GM12878 (cell line): Measurements from ENCODE around the gene NFILZ. TPM values are rescaled to one million over a fixed set of nuclear protein-coding genes. Genes with fewer than 3 reads are reported as not detected.

Source experiments
- ATAC-seq: fragments of 200-7000 bp; cut with Tn5 transposase; 3 replicates; pipeline ENCODE4 v1.9.1; 2020; ENCODE audit warnings: mild to moderate bottlenecking, moderate library complexity
- BruUV-seq: library from RNA; stranded (reverse); fragments of 400-500 nt; replicated peaks from 2 replicates; lab custom pipeline; 2021; lab: Mats Ljungman, UMichigan
- CTCF ChIA-PET: fragments of 300-600 bp; sonication (Branson Sonifier 250); formaldehyde crosslinking; extraction: SDS; loops from one replicate; lab custom pipeline; 2021; ENCODE audit warnings: inconsistent platforms; lab: Yijun Ruan, JAX
- POLR2A ChIA-PET: fragments of 350-600 bp; formaldehyde crosslinking; extraction: SDS; loops from one replicate; lab custom pipeline; 2021; ENCODE audit warnings: inconsistent platforms; lab: Charles Lee
- RAD21 ChIA-PET: fragments of 300-600 bp; sonication (Branson Sonifier 250); formaldehyde crosslinking; loops from one replicate; lab custom pipeline; 2023; ENCODE audit warnings: antibody characterized with exemption; ENCODE audit not compliant: unreplicated experiment; lab: Charles Lee
- SMC1A ChIA-PET: fragments of 300-600 bp; sonication (Branson Sonifier 250); formaldehyde crosslinking; loops from one replicate; lab custom pipeline; 2023; ENCODE audit not compliant: unreplicated experiment, uncharacterized antibody; lab: Charles Lee
- DNase-seq: peaks from one replicate; pipeline ENCODE4 v3.0.0-alpha.2; 2011; ENCODE audit warnings: low read depth, low spot score
- FAIRE-seq: peaks from 3 replicates; lab custom pipeline; 2011; peaks lifted over from hg19 to GRCh38; lab: Jason Lieb, UNC
- H2AFZ ChIP-seq: 2 replicates; pipeline ENCODE4 v1.6.0; 2011; ENCODE audit warnings: low read depth, low read length, control low read depth; ENCODE audit not compliant: control insufficient read depth
- H3K27ac ChIP-seq: 2 replicates; pipeline ENCODE4 v1.5.1; 2011; ENCODE audit warnings: control low read depth; ENCODE audit not compliant: control insufficient read depth, insufficient read depth
- H3K27me3 ChIP-seq, 2 experiments: replicated peaks in 1 of 2; 2 replicates each; pipeline versions ENCODE4 v1.6.0 to v1.6.1; 2011; ENCODE audit warnings: low read length in 1 of 2; ENCODE audit not compliant: control insufficient read depth in 2 of 2, insufficient read depth in 2 of 2
- H3K36me3 ChIP-seq, 2 experiments: 2 replicates each; pipeline ENCODE4 v1.5.1; 2011; ENCODE audit warnings: low read length in 1 of 2; ENCODE audit not compliant: control insufficient read depth in 2 of 2, insufficient read depth in 2 of 2
- H3K4me1 ChIP-seq: 2 replicates; pipeline ENCODE4 v1.6.1; 2011; ENCODE audit warnings: mild to moderate bottlenecking, low read length, moderate library complexity, mixed read lengths; ENCODE audit not compliant: control insufficient read depth, insufficient read depth
- H3K4me2 ChIP-seq: 2 replicates; pipeline ENCODE4 v1.6.0; 2011; ENCODE audit warnings: control low read depth; ENCODE audit not compliant: control insufficient read depth, insufficient read depth
- H3K4me3 ChIP-seq: fragments of 200-600 bp; sonication (generic); 2 replicates; pipeline ENCODE4 v1.5.1; 2016
- H3K79me2 ChIP-seq: 2 replicates; pipeline ENCODE4 v1.6.0; 2011; ENCODE audit warnings: low read length; ENCODE audit not compliant: control insufficient read depth, insufficient read depth
- H3K9ac ChIP-seq: 2 replicates; pipeline ENCODE4 v1.8.0; 2011; ENCODE audit warnings: low read length, control low read depth, mixed read lengths; ENCODE audit not compliant: control insufficient read depth, insufficient read depth
- H3K9me3 ChIP-seq: replicated peaks from 3 replicates; pipeline ENCODE4 v1.5.1; 2011; ENCODE audit warnings: mild to moderate bottlenecking, low read length; ENCODE audit not compliant: control insufficient read depth, insufficient read depth
- H4K20me1 ChIP-seq: 2 replicates; pipeline ENCODE4 v1.6.0; 2011; ENCODE audit not compliant: control insufficient read depth, insufficient read depth
- EZH2 ChIP-seq: IDR thresholded peaks from 2 replicates; pipeline ENCODE4 v1.6.1; 2012; ENCODE audit warnings: low read depth, mild to moderate bottlenecking, control low read depth, inconsistent platforms, low read length, borderline replicate concordance; ENCODE audit not compliant: control insufficient read depth
- KDM1A ChIP-seq: fragments of 200-600 bp; sonication (generic); IDR thresholded peaks from 2 replicates; pipeline ENCODE4 v1.6.1; 2016; ENCODE audit warnings: borderline replicate concordance
- NFYA ChIP-seq: IDR thresholded peaks from 2 replicates; pipeline ENCODE4 v1.6.1; 2011; ENCODE audit warnings: low read depth, mild to moderate bottlenecking, low read length, improper control_type of control experiment, borderline replicate concordance
- NFYB ChIP-seq: IDR thresholded peaks from 2 replicates; pipeline ENCODE4 v1.6.1; 2011; ENCODE audit warnings: low read depth, mild to moderate bottlenecking, low read length, improper control_type of control experiment, moderate library complexity; ENCODE audit not compliant: insufficient read depth
- PAX5 ChIP-seq: IDR thresholded peaks from 2 replicates; pipeline ENCODE4 v1.6.1; 2011; ENCODE audit warnings: low read depth, low read length, borderline replicate concordance
- RAD51 ChIP-seq: fragments of 450-650 bp; IDR thresholded peaks from 2 replicates; pipeline ENCODE4 v1.6.1; 2016; ENCODE audit warnings: moderate library complexity, mild to moderate bottlenecking, inconsistent platforms
- TBL1XR1 ChIP-seq: IDR thresholded peaks from 2 replicates; pipeline ENCODE4 v1.6.1; 2012; ENCODE audit warnings: low read depth, low read length, improper control_type of control experiment
- ZNF24 ChIP-seq: fragments of 450-650 bp; IDR thresholded peaks from 2 replicates; pipeline ENCODE4 v1.6.1; 2017; ENCODE audit warnings: antibody characterized with exemption, mild to moderate bottlenecking
- ZZZ3 ChIP-seq: IDR thresholded peaks from 2 replicates; pipeline ENCODE4 v1.6.1; 2011; ENCODE audit warnings: low read depth; ENCODE audit not compliant: control insufficient read depth, insufficient read length
- WGBS: methylation state at CpG from one replicate; pipeline ENCODE4 v1.1.6; 2016; ENCODE audit warnings: low lambda C conversion rate; ENCODE audit not compliant: insufficient replicate concordance, insufficient coverage; ENCODE audit errors: missing lambda C conversion rate; 5-methylcytosine and 5-hydroxymethylcytosine counted together
- in situ Hi-C: fragments of 300-500 bp; cut with MboI; formaldehyde crosslinking; loops from 9 replicates; pipeline ENCODE4 v1.14.3; 2018; ENCODE audit warnings: mixed read lengths
- intact Hi-C: fragments of 100-400 bp; cut with micrococcal nuclease; formaldehyde crosslinking; loops from one replicate; pipeline ENCODE4 v1.14.2; 2022; ENCODE audit not compliant: unreplicated experiment
- polyA plus RNA-seq, 11 experiments: library from polyadenylated mRNA; depleted of rRNA in 4 of 11; unstranded in 6 of 11; stranded (reverse) in 5 of 11; fragments of >200 nt; fragmentation: Nextera tagmentation in 4 of 11; fragmentation: Illumina TruSeq in 1 of 11; extraction: Ambion mirVana in 4 of 11; extraction: Trizol in 1 of 11; gene quantifications; 1 replicate in 1 of 11; 2 replicates in 10 of 11; pipeline versions ENCODE4 v1.2.1 to v1.2.3, GENCODE V29; 2011 to 2016; ENCODE audit warnings: inconsistent platforms in 2 of 11, missing spikeins in 2 of 11, low read depth in 1 of 11
- total RNA-seq, 4 experiments: library from RNA; depleted of rRNA in 3 of 4; stranded (reverse); fragments of >200 nt in 3 of 4; fragmentation: Illumina TruSeq in 1 of 4; extraction: Trizol in 1 of 4; gene quantifications; 2 replicates each; pipeline versions ENCODE4 v1.2.1 to v1.2.3, GENCODE V29; 2013 to 2021
- TF ChIP-seq, protein P1 (sequence below): fragments of 450-650 bp; IDR thresholded peaks from 2 replicates; pipeline ENCODE4 v1.6.1; 2017; ENCODE audit warnings: antibody characterized with exemption, mild to moderate bottlenecking, moderate library complexity
- TF ChIP-seq, protein P2 (sequence below): fragments of 450-650 bp; formaldehyde crosslinking; IDR thresholded peaks from 2 replicates; pipeline ENCODE4 v1.5.0; 2022; ENCODE audit warnings: mild to moderate bottlenecking, missing genetic modification characterization
- TF ChIP-seq, protein P3 (sequence below): fragments of 450-650 bp; IDR thresholded peaks from 2 replicates; pipeline ENCODE4 v1.6.1; 2016; ENCODE audit warnings: mild to moderate bottlenecking
- TF ChIP-seq, protein P4 (sequence below): IDR thresholded peaks from 2 replicates; pipeline ENCODE4 v1.6.1; 2012; ENCODE audit warnings: low read depth, low read length, improper control_type of control experiment

Gene NFILZ
- total and polyA plus RNA-seq, 10 of the 15 experiments (the other 5 are each of a cell fraction or from before 2014, with no cell fraction given): not detected

DNA sequence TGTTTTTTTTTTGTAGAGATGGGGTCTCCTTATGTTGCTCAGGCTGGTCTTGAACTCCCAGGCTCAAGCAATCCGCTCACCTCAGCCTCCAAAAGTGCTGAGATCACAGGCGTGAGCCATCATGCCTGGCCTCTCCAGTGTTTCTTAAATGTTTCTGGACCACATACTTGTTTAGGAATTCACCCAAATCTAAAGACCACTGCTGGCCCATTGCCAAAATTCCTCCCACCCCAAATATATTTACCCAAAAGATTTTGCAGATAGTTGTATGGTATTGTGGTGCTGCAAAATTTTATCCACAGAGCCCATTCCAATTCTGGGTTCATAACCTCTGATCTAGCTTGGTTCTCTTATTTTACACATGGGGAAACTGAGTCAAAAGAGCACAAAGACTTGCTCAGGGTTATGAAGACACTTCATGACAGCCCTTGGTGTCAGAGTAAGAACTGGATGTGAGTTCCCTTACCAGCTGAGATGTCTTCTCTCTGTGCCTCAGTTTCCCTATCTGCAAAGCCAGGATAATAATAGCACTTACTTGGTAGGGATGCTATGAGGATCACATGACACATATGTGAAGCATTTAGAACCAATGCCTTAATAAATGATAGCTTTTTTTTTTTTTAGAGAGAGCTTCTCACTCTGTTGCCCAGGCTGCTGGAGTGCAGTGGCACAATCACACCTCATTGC lies 10.9 kb downstream of the NFILZ start:
- POLR2A ChIA-PET: interaction anchor here (0.6 kb wide), 1 partner anchor 667 kb away, joined by 8 read pairs; no protein-coding TSS in a partner anchor
- Histone ChIP-seq H3K27ac (no peak overlapping the region), H3K79me2 (no peaks in the 10 kb centered on the region), H3K9ac (no peak overlapping the region), H3K4me1 (no peaks in the 10 kb centered on the region), H3K4me2 (no peak overlapping the region), H3K27me3 (no peaks in the 10 kb centered on the region), H3K4me3 (no peak overlapping the region), H2AFZ (no peak overlapping the region), H3K9me3 (no peaks in the 10 kb centered on the region; the same call in 2 of the 3 replicates), H3K36me3 (no peaks in the 10 kb centered on the region), H4K20me1 (no peaks in the 10 kb centered on the region)
- 68% methylated on average over 2 of the region's 2 CpGs for WGBS
- no peak for TF ChIP-seq PAX5
- TF ChIP-seq, protein P1, sequence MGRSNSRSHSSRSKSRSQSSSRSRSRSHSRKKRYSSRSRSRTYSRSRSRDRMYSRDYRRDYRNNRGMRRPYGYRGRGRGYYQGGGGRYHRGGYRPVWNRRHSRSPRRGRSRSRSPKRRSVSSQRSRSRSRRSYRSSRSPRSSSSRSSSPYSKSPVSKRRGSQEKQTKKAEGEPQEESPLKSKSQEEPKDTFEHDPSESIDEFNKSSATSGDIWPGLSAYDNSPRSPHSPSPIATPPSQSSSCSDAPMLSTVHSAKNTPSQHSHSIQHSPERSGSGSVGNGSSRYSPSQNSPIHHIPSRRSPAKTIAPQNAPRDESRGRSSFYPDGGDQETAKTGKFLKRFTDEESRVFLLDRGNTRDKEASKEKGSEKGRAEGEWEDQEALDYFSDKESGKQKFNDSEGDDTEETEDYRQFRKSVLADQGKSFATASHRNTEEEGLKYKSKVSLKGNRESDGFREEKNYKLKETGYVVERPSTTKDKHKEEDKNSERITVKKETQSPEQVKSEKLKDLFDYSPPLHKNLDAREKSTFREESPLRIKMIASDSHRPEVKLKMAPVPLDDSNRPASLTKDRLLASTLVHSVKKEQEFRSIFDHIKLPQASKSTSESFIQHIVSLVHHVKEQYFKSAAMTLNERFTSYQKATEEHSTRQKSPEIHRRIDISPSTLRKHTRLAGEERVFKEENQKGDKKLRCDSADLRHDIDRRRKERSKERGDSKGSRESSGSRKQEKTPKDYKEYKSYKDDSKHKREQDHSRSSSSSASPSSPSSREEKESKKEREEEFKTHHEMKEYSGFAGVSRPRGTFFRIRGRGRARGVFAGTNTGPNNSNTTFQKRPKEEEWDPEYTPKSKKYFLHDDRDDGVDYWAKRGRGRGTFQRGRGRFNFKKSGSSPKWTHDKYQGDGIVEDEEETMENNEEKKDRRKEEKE: no peak
- no peak for TF ChIP-seq NFYA
- TF ChIP-seq RAD51: no peak
- no peak for TF ChIP-seq NFYB
- TF ChIP-seq, protein P2, sequence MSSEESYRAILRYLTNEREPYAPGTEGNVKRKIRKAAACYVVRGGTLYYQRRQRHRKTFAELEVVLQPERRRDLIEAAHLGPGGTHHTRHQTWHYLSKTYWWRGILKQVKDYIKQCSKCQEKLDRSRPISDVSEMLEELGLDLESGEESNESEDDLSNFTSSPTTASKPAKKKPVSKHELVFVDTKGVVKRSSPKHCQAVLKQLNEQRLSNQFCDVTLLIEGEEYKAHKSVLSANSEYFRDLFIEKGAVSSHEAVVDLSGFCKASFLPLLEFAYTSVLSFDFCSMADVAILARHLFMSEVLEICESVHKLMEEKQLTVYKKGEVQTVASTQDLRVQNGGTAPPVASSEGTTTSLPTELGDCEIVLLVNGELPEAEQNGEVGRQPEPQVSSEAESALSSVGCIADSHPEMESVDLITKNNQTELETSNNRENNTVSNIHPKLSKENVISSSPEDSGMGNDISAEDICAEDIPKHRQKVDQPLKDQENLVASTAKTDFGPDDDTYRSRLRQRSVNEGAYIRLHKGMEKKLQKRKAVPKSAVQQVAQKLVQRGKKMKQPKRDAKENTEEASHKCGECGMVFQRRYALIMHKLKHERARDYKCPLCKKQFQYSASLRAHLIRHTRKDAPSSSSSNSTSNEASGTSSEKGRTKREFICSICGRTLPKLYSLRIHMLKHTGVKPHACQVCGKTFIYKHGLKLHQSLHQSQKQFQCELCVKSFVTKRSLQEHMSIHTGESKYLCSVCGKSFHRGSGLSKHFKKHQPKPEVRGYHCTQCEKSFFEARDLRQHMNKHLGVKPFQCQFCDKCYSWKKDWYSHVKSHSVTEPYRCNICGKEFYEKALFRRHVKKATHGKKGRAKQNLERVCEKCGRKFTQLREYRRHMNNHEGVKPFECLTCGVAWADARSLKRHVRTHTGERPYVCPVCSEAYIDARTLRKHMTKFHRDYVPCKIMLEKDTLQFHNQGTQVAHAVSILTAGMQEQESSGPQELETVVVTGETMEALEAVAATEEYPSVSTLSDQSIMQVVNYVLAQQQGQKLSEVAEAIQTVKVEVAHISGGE (CRISPR knock-in tag): no peak
- no peak for TF ChIP-seq ZZZ3
- TF ChIP-seq, protein P3, sequence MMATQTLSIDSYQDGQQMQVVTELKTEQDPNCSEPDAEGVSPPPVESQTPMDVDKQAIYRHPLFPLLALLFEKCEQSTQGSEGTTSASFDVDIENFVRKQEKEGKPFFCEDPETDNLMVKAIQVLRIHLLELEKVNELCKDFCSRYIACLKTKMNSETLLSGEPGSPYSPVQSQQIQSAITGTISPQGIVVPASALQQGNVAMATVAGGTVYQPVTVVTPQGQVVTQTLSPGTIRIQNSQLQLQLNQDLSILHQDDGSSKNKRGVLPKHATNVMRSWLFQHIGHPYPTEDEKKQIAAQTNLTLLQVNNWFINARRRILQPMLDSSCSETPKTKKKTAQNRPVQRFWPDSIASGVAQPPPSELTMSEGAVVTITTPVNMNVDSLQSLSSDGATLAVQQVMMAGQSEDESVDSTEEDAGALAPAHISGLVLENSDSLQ: no peak
- TF ChIP-seq ZNF24: no peak
- no peak for TF ChIP-seq EZH2
- TF ChIP-seq, protein P4, sequence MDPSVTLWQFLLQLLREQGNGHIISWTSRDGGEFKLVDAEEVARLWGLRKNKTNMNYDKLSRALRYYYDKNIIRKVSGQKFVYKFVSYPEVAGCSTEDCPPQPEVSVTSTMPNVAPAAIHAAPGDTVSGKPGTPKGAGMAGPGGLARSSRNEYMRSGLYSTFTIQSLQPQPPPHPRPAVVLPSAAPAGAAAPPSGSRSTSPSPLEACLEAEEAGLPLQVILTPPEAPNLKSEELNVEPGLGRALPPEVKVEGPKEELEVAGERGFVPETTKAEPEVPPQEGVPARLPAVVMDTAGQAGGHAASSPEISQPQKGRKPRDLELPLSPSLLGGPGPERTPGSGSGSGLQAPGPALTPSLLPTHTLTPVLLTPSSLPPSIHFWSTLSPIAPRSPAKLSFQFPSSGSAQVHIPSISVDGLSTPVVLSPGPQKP: no peak
- TF ChIP-seq TBL1XR1: no peak
- no peak for TF ChIP-seq KDM1A
- DNase-seq: no peak
- BruUV-seq: no TSS peak
- CTCF ChIA-PET: interaction anchor here (1.4 to 2.2 kb wide), 4 partner anchors 13 to 288 kb away, joined by 6 to 15 read pairs (median 10); partner anchors contain the start of gene MYO1F
- FAIRE-seq: no peak
- SMC1A ChIA-PET: no interaction called here
- intact Hi-C loops (no loop called here), in situ Hi-C loops (no loop called here)
- ATAC-seq: no peak
- RAD21 ChIA-PET: interaction anchor here (1.2 kb wide), 1 partner anchor 228 kb away, joined by 3 read pairs; the partner anchor contains the start of gene MARCHF2
